Measurements from ENCODE around the gene MINK1. TPM values are rescaled to one million over a fixed set of nuclear protein-coding genes. Genes with fewer than 3 reads are reported as not detected.

The MINK1 gene
- total and polyA plus RNA-seq, 2 of the 8 experiments (the other 6 are each of a cell fraction or from before 2014, with no cell fraction given), result 26.9 to 77.7 TPM

DNA sequence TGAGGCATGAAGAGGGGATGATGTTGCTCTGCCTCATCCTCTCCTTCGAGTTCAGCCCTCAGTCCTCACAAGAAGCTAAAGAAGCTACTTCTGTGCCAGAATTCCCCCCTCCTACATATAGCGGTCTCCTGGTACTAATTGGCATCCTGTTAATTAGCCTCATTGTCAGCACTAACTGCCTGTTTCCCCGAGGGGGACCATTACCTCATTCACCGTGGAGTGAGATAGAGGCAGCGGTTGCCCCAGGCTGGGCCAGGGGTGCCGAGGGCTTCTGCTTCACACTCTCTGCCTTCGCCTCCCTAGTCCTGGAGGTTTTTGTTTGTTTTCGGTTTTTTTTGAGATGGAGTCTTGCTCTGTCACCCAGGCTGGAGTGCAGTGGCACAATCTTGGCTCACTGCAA, 5.7 kb upstream of the MINK1 start:
- Histone ChIP-seq H3K79me2 (ENCODE audit: control insufficient read depth in 1 of 2, insufficient read depth in 2 of 2, low read length in 2 of 2) (no peaks in the 10 kb centered on the region), H3K4me1 (replicated peaks in 1 of 4; ENCODE audit: control insufficient read depth in 3 of 4, insufficient read depth in 4 of 4, low read length in 3 of 4) (no peaks in the 10 kb centered on the region), H3K79me1 (ENCODE audit: low read depth, low read length) (no peaks in the 10 kb centered on the region), H3K4me2 (ENCODE audit: insufficient read depth in 1 of 2, low read depth in 2 of 2, low read length in 2 of 2) (no peak overlapping the region), H3K18ac (ENCODE audit: extremely low read depth, low read length) (no peak overlapping the region), H3K27ac (ENCODE audit: low read depth, low read length) (no peak overlapping the region), H3K14ac (ENCODE audit: insufficient read length) (no peak overlapping the region), H3K23ac (ENCODE audit: insufficient read length) (no peak overlapping the region), H3K4me3 (ENCODE audit: extremely low read depth in 1 of 4, insufficient read depth in 2 of 4, low read depth in 3 of 4, low read length in 4 of 4) (no peak overlapping the region), H2AFZ (ENCODE audit: low read length) (no peak overlapping the region), H3K56ac (replicated peaks; ENCODE audit: insufficient read length, low read depth, low read length) (no peak overlapping the region), H2BK15ac (ENCODE audit: low read length) (no peak overlapping the region), H4K8ac (ENCODE audit: extremely low read depth, insufficient read depth, low read length) (no peak overlapping the region; the same call in 1 of the 2 replicates), H3K9me3 (ENCODE audit: insufficient read depth in 2 of 2, low read depth in 1 of 2, low read length in 1 of 2) (no peaks in the 10 kb centered on the region), H3K27me3 (replicated peaks in 1 of 4; ENCODE audit: control insufficient read depth in 3 of 4, extremely low read depth in 1 of 4, insufficient read depth in 3 of 4, low read length in 3 of 4) (no peaks in the 10 kb centered on the region), H4K5ac (ENCODE audit: insufficient read length, low read depth, low read length) (no peak overlapping the region), H4K91ac (replicated peaks; ENCODE audit: insufficient read length, low read length) (no peak overlapping the region), H3K36me3 (ENCODE audit: control insufficient read depth in 2 of 4, insufficient read depth in 4 of 4, low read length in 3 of 4) (peaks cover 0 to 3% (median 1%) of the 10 kb centered on the region in 4 experiments; a peak in 3 of 8 replicates), H4K20me1 (replicated peaks in 1 of 2; ENCODE audit: control insufficient read depth in 1 of 2, insufficient read depth in 2 of 2, low read length in 2 of 2) (peaks cover 0 to 2% of the 10 kb centered on the region in 2 experiments), H2BK120ac (replicated peaks; ENCODE audit: low read depth, low read length) (no peak overlapping the region), H2BK5ac (ENCODE audit: low read depth, low read length) (no peak overlapping the region), H2AK5ac (ENCODE audit: low read depth, low read length) (no peak overlapping the region; the same call in 1 of the 2 replicates), H2BK20ac (ENCODE audit: low read length) (no peak overlapping the region), H3K4ac (replicated peaks; ENCODE audit: insufficient read length, low read depth, low read length) (no peak overlapping the region), H2BK12ac (ENCODE audit: low read depth, low read length) (no peak overlapping the region), H3K23me2 (ENCODE audit: low read depth, low read length) (no peaks in the 10 kb centered on the region), H3K9ac (replicated peaks in 1 of 4; ENCODE audit: extremely low read depth in 1 of 4, low read depth in 3 of 4, low read length in 3 of 4) (no peak overlapping the region; a peak in 1 of 7 replicates)
- FAIRE-seq, result no peak
- ChIA-PET CTCF (ENCODE audit: partially characterized antibody) (interaction anchor here (0.5 to 4.1 kb wide), 2 partner anchors 11 to 386 kb away, joined by 3 to 16 read pairs; no protein-coding TSS in a partner anchor), POLR2A (ENCODE audit: partially characterized antibody) (interaction anchor here (1.0 kb wide), 1 partner anchor 11 kb away, joined by 3 read pairs; no protein-coding TSS in a partner anchor)
- WGBS, 2 experiments (ENCODE audit: extremely low coverage in 1 of 2, insufficient coverage in 1 of 2, insufficient read length in 1 of 2, insufficient replicate concordance in 2 of 2, low coverage in 1 of 2, low lambda C conversion rate in 2 of 2, missing lambda C conversion rate in 1 of 2), result 89% methylated on average over 8 of the region's 8 CpGs; no CpG with 5 or more reads in 1 of the 2 experiments
- no peak for DNase-seq (ENCODE audit: low read depth in 1 of 2, low spot score in 2 of 2)
- TF ChIP-seq RNF2 (IDR thresholded peaks at IDR 0.05; ENCODE audit: borderline replicate concordance, low read depth, low read length, missing control alignments, poor library complexity, severe bottlenecking), result no peak
- TF ChIP-seq, protein P1, sequence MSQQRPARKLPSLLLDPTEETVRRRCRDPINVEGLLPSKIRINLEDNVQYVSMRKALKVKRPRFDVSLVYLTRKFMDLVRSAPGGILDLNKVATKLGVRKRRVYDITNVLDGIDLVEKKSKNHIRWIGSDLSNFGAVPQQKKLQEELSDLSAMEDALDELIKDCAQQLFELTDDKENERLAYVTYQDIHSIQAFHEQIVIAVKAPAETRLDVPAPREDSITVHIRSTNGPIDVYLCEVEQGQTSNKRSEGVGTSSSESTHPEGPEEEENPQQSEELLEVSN (IDR thresholded peaks at IDR 0.05), result no peak
- TF ChIP-seq POLR2A (IDR thresholded peaks at IDR 0.05; ENCODE audit: control extremely low read depth in 1 of 2, low read depth in 2 of 2, low read length in 2 of 2), result no peak
- TF ChIP-seq, protein P2, sequence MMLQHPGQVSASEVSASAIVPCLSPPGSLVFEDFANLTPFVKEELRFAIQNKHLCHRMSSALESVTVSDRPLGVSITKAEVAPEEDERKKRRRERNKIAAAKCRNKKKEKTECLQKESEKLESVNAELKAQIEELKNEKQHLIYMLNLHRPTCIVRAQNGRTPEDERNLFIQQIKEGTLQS (IDR thresholded peaks at IDR 0.05; ENCODE audit: insufficient read depth, low read depth, low read length), result no peak
- no peak for TF ChIP-seq NRF1 (IDR thresholded peaks at IDR 0.05; ENCODE audit: low read depth, low read length)
- TF ChIP-seq SAP30 (IDR thresholded peaks at IDR 0.05; ENCODE audit: insufficient read depth, insufficient replicate concordance, low read length), result no peak
- no peak for TF ChIP-seq GTF2F1 (IDR thresholded peaks at IDR 0.05; ENCODE audit: borderline replicate concordance, low read depth, low read length)
- TF ChIP-seq EZH2 (IDR thresholded peaks at IDR 0.05; ENCODE audit: low read depth, low read length, severe bottlenecking), result no peak
- TF ChIP-seq POU5F1 (IDR thresholded peaks at IDR 0.05; ENCODE audit: low read depth, low read length), result no peak
- no peak for TF ChIP-seq SP4 (IDR thresholded peaks at IDR 0.05; ENCODE audit: low read length)
- TF ChIP-seq TBP (IDR thresholded peaks at IDR 0.05; ENCODE audit: low read depth, low read length), result no peak
- no peak for TF ChIP-seq CHD1 (IDR thresholded peaks at IDR 0.05; ENCODE audit: low read depth, low read length)
- TF ChIP-seq HDAC6 (IDR thresholded peaks at IDR 0.05; ENCODE audit: low read depth, low read length), result no peak
